LoVo (cell line): ENCODE data around the gene FAM168B.

Source experiments
- DNase-seq: peaks from one replicate; pipeline ENCODE4 v3.0.0-alpha.2; 2016; ENCODE audit warnings: low spot score

FAM168B gene

DNA sequence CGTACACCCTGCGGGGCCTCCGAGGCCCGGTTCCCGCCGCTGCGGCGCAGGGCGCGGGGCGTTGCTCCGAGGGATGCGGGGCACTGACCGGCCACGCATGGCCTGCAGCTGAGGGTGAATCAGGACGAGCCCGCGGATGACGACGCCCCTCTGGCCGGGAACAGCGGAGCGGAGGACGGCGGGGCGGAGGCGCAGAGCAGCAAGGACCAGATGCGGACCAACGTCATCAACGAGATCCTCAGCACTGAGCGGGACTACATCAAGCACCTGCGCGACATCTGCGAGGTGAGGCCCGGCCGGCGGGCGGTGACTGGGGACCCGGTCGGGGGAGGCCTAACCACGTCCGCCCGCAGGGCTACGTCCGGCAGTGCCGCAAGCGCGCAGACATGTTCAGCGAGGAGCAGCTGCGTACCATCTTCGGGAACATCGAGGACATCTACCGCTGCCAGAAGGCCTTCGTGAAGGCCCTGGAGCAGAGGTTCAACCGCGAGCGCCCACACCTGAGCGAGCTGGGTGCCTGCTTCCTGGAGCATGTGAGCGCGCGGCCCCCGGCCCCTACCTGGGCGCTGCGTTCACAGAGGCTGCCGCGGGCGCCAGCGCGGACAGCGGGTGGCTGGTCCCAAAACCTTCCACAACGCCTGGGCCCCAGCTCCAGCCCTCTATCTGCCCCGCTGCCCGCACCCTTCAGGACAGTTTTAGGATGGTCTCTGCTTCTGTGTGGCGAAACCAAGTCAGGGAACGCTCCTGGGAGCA is 53.2 kb downstream of the FAM168B start:
- DNase-seq, result no peak

DNA sequence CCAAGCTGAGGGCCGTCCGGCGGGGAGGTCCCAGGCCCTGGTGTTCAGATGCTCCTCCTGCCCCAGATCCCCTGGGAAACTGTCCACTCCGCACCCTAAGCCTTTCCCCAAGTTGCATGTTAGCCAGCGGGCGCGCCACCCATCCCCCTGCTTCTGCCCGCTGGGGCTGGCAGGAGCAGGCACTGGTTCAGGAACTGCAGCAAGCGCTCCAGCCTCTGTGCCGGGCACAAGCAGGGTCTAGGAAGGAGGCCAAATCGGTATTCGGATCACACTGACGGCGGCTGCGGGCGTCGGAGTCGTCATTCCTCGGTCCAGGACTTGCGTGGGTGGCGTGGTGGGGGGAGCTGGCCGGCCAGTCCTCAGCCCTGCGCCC is 53.7 kb downstream of the FAM168B start:
- DNase-seq, result no peak

DNA sequence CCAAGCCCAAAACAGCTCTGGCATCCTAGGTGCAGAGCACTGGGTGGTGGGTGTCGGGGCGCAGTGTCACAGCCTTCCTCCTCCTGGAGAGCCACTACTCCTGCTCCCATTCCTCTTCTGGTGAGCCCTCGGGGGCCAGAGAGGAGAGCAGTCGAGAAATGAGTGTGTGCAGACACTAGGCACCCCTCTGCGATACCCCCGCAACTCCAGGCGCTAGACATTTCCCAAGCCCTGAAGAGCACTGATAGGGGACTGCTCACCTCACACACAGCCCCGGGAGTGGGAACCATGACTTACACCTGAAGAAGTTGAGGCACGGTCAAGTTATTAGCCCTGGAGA is 54.2 kb downstream of the FAM168B start:
- DNase-seq, result no peak

DNA sequence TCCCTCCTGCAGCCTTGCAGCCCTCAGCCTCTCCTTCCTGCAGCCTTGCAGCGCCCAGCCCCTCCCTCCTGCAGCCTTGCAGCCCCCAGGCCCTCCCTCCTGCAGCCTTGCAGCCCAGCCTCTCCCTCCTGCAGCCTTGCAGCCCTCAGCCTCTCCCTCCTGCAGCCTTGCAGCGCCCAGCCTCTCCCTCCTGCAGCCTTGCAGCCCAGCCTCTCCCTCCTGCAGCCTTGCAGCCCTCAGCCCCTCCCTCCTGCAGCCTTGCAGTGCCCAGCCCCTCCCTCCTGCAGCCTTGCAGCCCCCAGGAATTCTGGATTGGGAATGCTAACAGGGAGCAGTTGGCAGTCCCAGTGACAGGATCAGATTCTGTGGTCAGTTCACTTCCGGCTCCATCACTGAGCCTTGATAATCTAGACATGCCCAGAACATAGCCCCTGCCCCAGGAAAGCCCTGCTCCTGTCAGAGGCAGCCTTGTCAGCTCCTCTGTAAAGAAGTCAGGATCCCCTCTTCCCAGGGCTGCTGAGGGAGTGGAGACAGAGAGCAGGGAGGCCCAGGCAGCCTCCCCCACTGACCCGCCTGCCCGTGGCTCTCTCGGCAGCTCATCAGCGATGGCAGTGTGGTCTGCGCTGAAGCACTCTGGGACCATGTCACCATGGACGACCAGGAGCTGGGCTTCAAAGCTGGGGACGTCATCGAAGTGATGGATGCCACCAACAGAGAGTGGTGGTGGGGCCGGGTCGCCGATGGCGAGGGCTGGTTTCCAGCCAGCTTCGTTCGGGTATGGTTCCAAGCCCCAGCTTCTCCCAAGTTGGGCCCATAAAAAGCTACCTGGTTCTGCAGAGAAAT is 54.8 kb downstream of the FAM168B start:
- DNase-seq, result no peak

DNA sequence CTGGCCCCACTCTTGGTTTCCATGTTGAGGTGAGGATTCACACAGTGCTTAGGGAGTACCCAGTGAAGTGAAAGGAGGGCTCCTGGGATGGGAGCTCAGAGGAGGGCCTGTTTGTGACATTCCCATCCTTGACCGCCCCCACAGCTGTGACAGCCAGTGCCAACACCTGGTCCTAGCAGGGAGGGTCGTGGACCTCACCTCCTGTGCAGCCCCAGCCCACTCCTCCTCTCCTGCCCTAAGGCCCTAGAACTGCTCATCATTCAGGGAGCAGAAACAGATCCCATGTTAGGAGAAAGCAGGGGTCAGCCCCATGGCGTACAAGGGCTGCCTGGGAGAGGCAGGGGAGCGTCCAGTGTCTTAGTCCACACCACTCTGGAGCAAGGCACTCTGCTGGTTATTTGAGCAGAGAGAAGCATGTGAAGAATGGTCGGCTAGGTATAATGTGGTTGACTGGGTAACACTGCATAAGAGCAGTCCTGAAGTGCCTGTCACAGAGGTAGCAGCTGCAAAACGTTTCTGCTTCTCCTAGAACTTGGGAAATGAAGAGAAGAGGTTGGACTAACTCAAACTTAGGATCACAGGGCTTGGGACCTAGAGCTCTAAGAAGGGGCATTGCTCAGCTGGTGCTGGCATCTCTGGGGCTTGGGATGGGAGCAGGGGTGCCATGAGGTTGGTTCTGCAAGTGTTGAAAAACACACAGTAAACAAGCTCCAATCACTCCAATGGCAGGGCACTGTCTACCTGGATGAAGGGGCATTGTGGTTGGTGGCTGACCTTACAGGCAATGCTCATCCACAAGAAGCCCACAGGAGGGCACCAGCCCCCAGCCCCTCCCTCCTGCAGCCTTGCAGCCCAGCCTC is 55.6 kb downstream of the FAM168B start:
- DNase-seq, result no peak

DNA sequence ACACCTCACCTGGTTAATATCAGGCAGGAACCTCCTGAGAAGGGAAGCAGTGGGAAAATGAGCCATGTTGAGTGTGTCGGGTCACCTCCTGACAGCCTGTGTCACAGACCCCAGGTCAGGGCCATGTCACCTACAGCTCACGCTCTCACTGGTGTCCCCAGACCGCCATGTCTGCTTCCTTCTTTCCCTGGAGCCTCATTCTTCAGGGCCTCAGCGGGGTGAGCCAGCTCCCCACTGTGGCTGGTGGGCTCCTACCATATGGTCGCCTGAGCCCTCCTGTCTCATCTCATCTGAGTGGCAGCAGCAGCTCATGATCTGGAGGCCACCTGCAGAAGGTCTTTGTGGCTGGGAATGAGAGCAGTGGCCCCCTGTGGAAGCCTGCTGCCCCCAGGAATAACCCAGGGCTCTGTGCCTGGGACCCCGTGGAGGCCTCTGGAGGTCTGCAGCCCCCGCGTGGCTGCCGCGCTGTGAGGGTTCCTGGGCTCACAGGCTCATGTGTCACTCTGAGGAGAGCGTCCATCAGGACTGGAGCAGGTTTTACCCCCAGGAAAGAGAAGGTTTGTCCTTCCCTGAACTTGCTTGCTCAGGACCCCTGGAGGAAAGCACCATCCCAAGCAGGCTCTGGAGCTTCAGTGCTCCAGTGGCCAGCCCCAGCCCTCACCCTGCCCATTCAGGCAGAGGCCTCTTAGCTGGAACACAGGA is 56.4 kb downstream of the FAM168B start:
- no peak for DNase-seq

DNA sequence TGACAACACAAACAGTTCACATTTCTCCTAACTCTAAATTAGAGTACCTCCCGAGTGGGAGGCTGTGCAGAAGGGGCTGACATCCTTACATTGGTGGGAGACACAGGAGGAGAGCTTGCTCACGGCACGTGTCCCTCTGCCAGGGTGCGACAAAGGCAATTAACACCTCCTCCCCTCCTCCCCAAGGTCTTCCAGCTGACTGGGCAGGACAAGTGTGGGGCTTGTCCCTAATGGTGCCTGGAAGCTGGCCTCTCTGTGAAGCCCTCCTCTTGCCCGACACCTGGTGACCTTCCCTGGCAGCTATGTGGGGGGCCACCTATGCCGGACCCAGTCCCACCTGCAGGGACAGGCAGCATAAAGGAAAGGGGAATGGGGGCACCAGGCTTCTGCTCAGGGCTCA is 57.0 kb downstream of the FAM168B start:
- DNase-seq, result no peak

DNA sequence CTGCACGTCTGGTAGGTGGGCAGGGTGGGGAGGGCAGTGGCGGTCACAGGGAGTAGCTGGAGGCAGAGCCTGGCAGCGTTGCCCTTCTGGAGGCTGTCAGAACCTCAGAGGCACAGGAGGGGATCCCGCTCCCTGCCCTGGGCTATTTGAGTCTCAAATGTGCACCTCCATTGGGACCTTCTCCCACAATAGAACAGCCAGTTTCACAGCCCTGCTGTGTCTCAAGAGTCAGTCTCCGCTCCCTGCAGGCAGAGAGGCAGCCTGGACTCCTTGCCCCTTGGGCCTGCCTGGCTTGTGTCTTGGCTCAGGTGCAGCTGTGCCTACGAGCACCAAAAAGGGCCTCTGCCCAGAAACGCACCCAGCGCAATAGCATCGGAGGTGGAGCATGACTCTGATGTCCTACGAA is 57.4 kb downstream of the FAM168B start:
- no peak for DNase-seq

DNA sequence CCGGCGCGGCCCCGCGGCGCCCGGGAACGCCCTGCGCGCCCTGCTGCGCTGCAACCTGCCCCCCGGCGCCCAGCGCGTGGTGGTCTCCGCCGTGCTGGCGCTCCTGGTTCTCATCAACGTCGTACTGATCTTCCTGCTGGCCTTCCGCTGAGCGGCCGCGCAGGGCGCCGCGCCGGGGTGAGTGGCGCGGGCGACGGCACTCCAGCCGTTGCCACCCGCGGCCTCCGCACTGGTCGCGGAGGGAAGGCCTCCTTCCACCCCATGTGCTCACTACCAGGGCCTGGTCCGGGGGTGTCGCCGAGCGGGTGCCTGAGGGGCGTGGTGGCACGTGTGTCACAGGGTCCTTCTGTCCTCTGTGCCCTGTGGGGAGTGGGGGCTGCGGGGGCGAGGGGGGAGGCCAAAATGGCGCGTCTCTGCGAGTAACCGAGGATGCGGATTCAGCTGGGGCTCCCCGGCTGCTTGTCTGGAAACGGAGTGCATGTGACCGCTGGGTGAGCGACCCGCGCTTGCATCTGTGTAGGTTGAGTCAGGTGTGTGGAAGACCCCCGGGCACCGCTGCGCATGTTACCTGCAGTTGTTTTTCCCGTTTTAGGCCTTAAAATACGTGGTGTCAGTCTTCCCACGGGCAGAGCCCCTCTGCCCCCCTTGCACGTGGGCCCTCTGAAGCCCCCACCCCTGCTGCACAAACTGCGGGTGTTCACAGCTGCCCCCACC is 58.0 kb downstream of the FAM168B start:
- DNase-seq, result no peak

DNA sequence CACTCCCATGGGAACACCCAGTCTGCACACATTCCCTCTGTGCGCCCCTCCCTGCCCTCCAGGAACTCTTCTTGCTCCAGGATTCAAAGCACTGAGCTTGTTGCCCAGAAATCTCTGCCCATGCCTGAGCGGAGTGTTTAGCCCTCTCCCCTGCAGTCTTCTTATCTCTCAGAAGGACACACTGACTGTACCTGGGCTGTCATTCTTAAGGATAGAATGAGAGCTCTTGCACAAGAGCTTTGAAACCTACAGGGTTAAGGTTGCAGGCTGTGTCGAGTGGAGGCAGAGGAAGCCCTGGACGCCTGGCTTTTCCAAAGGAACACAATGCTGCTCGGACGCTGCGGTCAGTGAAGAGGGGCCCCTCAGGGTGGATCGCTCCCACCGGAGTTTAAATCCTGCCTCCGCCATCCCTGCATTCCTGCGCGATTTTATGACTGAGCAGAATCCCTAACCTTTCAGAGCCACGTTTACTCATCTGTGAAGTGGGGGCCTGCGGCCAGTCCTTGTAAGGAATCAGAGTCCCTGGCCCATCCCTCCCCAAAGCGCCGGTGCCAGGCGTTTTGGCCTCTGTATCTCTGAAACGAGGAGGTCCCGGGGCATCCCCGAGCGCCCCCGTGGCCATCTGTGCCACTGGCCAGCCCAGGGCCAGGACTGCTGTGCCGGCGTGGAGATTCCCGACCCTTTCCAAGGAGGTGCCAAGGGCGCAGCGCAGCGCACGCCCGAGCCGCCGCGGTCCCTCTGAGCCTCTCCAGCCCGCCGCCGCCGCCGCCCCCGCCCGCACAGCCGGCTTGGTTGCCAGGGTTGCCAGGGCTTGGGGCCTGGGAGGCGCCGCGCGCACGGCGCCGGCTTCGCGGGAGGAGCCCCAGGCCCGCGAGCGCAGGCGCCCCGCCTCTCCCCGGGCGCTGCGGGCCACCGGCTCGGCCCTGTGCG is 58.9 kb downstream of the FAM168B start:
- no peak for DNase-seq

DNA sequence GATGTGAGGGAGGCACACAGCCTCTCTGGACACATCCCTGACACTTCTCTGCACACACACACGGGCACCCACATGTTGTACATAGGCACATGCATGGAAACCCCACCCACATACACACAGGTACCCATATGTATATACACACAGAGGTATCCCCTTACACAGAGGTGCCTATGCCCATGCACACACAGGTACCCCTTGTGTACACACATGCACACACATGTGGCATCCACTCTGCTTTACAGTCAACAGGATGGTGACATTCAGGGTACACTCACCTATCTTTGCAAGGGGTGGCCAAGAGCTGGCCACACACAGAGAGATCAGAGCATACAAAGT is 59.5 kb downstream of the FAM168B start:
- DNase-seq, result no peak

DNA sequence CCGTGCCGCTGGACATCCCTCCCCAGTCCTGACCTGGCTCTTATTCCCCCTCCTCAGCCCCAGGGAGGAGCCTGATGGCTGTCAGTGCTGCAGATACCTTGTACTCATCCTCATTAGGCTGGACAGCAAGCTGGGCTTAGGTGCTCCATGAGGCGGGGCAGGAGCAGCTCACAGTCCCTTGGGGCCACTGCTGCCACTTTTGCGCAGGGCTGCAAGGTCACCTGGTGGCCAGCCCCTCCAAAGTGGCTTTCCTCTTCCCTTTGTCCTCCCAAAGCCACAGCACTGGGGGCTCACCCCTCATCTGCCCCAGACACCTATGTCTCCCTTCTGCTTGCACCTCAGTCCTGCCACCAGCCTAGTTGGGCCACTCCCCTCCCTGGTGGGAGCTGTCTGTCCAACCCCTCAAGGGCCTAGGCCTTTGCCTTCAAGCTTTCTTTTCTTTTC is 60.8 kb downstream of the FAM168B start:
- DNase-seq, result no peak

DNA sequence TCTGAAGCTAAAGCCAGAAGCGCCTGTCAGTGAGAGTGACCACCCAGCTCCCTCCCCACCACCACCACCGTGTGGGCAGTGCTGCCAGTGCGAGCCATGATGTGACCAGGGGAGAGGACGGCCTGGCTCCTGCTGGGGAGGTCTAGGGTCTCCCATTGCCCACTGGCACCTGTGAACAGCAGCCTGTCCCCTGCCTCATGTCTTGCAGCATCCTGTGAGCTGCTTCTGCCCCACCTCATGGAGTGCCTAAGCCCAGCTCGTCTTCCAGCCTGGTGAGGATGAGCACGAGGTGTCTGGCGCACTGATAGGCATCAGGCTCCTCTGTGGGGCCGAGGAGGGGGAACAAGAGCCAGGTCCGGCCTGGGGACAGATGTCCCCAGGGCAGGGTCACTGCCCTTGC is 61.4 kb downstream of the FAM168B start:
- DNase-seq, result no peak

DNA sequence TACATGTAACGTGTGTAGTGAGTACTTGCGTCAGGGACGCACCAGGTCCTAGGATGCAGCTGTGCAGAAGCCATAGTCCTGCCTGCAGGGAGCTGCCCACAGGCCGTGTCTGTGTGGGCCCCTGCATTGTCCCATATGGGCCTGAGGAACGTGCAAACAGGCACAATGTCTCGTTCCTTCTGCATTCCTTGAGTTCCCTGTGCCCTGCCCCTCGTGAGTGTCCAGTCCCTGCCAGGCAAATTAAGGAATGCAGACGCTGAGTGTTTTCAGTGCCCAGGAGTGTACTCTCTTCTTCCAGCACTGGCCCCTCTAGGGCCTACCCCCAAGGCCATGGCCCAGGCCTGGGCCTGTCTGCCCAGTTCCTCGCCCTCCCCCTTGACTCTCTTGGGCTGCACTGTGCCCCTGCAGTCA is 61.8 kb downstream of the FAM168B start:
- DNase-seq, result no peak

DNA sequence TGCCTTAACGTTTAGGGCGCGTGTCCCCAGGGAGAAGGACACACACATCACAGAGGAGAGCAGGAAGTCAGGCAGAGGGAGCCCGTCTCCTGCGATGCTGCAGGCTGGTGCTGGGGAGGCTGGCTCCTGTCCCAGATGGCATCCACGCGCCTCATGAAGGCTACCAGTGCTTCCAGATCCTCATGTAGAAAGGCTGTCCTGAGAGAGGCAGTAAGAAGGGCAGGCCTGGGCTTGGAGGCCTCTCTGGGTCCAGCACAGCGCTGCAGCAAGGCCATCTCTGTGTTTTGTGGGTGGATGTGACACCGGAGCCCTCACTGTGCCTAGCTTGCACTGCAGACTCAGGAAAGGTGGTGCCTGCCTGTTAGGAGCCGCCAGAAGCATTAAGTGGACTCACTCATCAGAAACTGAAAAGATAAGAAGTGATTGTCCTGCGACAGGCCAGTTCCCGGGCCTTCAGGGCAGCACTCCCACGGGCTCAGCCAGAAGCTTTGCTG is 62.7 kb downstream of the FAM168B start:
- DNase-seq, result no peak

DNA sequence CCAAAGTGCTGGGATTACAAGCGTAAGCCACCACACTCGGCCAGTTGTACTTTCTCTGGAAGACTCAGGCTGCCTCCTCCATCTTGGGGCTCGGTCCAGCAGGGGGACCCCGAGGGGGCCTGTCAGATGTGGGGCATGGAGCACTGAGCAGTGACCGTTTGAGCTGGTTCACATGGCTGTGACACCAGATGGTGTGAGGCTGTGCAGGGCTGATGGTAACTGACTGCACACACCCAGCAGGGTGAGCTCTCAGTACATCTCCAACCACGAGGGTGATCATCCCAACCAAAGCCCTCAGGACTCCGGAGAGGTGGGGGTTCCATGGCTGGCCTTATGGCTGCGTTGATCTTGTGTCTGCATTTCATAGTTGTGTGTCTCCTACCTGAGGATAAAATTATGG is 63.4 kb downstream of the FAM168B start:
- DNase-seq, result no peak

DNA sequence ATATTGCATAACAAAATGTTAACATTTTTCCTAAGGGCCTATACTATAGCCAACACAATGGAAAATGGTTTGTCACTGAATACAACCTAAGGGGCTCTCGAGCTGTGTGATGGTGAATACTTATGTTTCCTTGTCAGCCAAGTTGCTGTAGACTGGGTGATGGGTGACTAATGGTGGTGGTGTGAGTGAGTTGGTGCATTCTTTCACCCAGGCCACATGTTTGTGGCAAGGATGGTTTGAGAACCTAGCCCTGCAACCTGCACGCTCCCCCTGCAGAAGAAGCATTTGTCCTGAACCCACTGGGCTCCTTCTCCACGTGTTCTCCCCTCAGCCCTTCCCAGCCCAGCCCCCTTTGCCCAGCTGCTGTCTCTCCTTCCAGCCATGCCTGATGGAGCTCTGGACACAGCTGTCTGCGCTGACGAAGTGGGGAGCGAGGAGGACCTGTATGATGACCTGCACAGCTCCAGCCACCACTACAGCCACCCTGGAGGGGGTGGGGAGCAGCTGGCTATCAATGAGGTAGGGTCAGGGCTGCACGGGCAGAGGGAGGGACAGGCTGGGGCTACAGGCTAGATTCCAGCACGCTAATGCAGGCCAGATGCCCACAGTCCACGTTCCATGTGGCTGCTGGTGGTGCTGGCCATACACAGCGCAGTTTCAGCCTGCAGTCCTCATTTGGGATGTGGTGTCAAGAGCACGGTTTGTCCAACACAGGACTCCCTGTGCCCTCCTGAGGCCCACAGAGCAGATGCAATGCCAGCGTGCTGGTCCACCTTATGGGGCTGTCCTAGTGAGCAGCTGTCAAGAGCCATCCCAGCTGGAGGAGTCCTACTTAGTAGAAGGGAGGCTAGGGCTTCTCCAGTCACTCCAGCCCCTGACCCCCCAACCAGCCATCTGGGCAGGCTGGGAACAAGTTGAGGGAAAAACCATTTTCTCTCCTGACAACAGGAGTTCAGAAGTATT is 65.4 kb downstream of the FAM168B start:
- DNase-seq, result no peak

DNA sequence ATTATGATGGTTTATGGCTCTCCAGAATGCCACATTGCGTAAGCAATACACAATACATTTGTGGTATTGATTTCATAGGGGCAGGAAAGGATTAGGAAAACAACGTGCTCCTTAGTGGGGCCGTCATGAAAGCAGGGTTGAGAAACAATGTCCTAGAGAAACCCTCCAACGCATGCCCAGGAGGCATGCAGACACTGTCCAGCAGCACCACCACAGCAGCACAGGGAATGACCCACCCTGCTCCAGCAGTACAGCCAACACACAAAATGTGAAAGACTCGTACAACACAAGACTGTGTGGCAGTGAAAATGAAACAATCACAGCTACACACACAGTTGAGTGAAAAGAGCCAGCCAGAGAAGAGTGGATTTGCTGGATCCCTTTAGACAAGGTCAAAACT is 66.3 kb downstream of the FAM168B start:
- DNase-seq, result no peak

DNA sequence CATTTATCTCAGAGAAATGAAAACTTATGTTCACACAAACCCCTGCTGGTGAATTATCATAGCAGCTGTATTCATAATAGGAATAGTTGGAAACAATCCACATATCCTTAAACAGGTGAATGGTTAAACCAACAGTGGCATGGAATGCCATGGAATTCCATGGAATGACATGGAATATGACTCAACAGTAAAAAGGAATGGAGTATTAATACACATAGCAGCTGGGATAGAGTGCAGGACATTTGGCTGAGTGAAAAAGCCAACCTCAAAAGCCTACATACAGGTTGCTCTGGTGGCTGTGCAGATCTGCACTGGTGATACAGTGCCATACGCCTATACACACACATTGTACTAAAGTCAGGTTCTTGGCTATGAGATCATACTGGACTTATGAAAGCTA is 69.5 kb downstream of the FAM168B start:
- no peak for DNase-seq
